Heart left ventricle (tissue), 16 donors: Measurements from ENCODE around the gene LEP. TPM values are rescaled to one million over a fixed set of nuclear protein-coding genes. Genes with fewer than 3 reads are reported as not detected.

Experiments used
- ATAC-seq, 4 donors: fragments of 200-7000 bp; cut with Tn5 transposase; one replicate each; pipeline ENCODE4 v1.9.1; 2020 to 2022; ENCODE audit warnings: moderate library complexity in 4 of 4, mild to moderate bottlenecking in 3 of 4, moderate number of reproducible peaks in 1 of 4
- DNase-seq, 5 donors: peaks; one replicate each; pipeline ENCODE4 v3.0.0-alpha.2; 2020
- H3K27ac ChIP-seq, 12 donors: fragments of 200-600 bp; sonication (generic) in 4 of 12; one replicate each; pipeline versions ENCODE4 v1.5.0 to v1.8.0; 2016 to 2022; ENCODE audit warnings: mild to moderate bottlenecking in 2 of 12
- H3K27me3 ChIP-seq, 9 donors: fragments of 200-600 bp; sonication (generic) in 2 of 9; one replicate each; pipeline versions ENCODE4 v1.5.1 to v1.8.0; 2016 to 2022; ENCODE audit warnings: mild to moderate bottlenecking in 3 of 9
- H3K36me3 ChIP-seq, 9 donors: fragments of 200-600 bp; sonication (generic) in 2 of 9; one replicate each; pipeline versions ENCODE4 v1.5.0 to v1.8.0; 2018 to 2022; ENCODE audit warnings: mild to moderate bottlenecking in 2 of 9
- H3K4me1 ChIP-seq, 12 donors: fragments of 200-600 bp; sonication (generic) in 4 of 12; one replicate each; pipeline versions ENCODE4 v1.5.0 to v1.8.0; 2016 to 2022; ENCODE audit warnings: mild to moderate bottlenecking in 3 of 12
- H3K4me3 ChIP-seq, 12 donors: fragments of 200-600 bp; sonication (generic) in 4 of 12; one replicate each; pipeline versions ENCODE4 v1.5.0 to v1.8.0; 2017 to 2022; ENCODE audit warnings: mild to moderate bottlenecking in 9 of 12, moderate library complexity in 4 of 12
- H3K9me3 ChIP-seq, 12 donors: fragments of 200-600 bp; sonication (generic) in 4 of 12; one replicate each; pipeline versions ENCODE4 v1.5.0 to v1.8.0; 2016 to 2022; ENCODE audit warnings: mild to moderate bottlenecking in 1 of 12
- CTCF ChIP-seq, 12 donors: fragments of 200-600 bp; sonication (generic) in 4 of 12; IDR thresholded peaks; one replicate each; pipeline versions ENCODE4 v1.5.0 to v1.8.0; 2018 to 2022; ENCODE audit warnings: antibody characterized with exemption in 12 of 12, mild to moderate bottlenecking in 5 of 12
- POLR2A ChIP-seq, 2 donors: fragments of 450-650 bp; IDR thresholded peaks; one replicate each; pipeline ENCODE4 v1.6.1; 2017; ENCODE audit warnings: antibody characterized with exemption in 2 of 2, mild to moderate bottlenecking in 2 of 2, moderate library complexity in 2 of 2
- WGBS, 4 donors: extraction: QIAGEN DNeasy Blood & Tissue Kit in 2 of 4; methylation state at CpG; one replicate each; pipeline versions ENCODE4 v1.1.5 to v1.1.7; 2013 to 2018; 5-methylcytosine and 5-hydroxymethylcytosine counted together
- intact Hi-C, 10 donors: fragments of 100-400 bp; cut with DNase I; formaldehyde crosslinking; loops; one replicate each; pipeline versions ENCODE4 v1.11.1 to v1.14.2; 2022
- polyA plus RNA-seq, 2 donors: library from polyadenylated mRNA; stranded (reverse); fragments of 200-250 nt; gene quantifications; one replicate each; pipeline ENCODE4 v1.2.3, GENCODE V29; 2013
- total RNA-seq, 9 donors: library from RNA; depleted of rRNA in 2 of 9; stranded (reverse); fragments of >200 nt in 2 of 9; fragmentation: NEBNext Ultra II Directional in 3 of 9; extraction: Animal tissue kit (Norgen Biotek cat#: 25700) in 3 of 9; gene quantifications; one replicate each; pipeline versions ENCODE4 v1.1.0 to v1.2.4, GENCODE V29; 2016 to 2023
- donor health status: ischemic (EF 13 %, LVEDD 7.1; RV severe dilation, severe dysfunction).
- donor health status: healthy with polysubstance abuse.
- donor health status: DM: no; HTN: yes; CAD: no.
- donor health status: DM: no; HTN: no; CAD: no.
- donor health status: ischemic (EF 25% LVEDD 6.9; RV normal size, moderate dysfunction).
- donor health status: ischemic (EF 25% LVEDD 5.7; RV mildly dilated, moderate dysfunction).
- donor health status: healthy.
- donor health status: DM: yes; HTN: yes; CAD: no.
- donor health status: ischemic (EF 35%, LVEDD 5.7; RV mildly dilated, moderate dysfunction).
- donor health status: nonischemic (EF 11% LVEDD 7.7; RV severe dilation, severe dysfunction).
- donor health status: DM: yes; HTN: yes; CAD: no.
- donor health status: PGD.
- donor health status: ischemic (EF 29% LVEDD 5.4; RV normal size, mild dysfunction).
- donor health status: nonischemic (EF 23%, LVEDD 6.1; RV moderate dilation, normal function).

The LEP gene
- total and polyA plus RNA-seq, 11 donors, result 0.12 to 8.4 (median 0.36) TPM; not detected in 3

GRCh38 chr7:128257458-128257857 is 16.4 kb downstream of the LEP start:
- Histone ChIP-seq H3K9me3 (no peaks in the 10 kb centered on the region), H3K4me3 (no peak overlapping the region), H3K27me3 (no peaks in the 10 kb centered on the region), H3K27ac (no peak overlapping the region), H3K36me3 (no peaks in the 10 kb centered on the region), H3K4me1 (no peaks in the 10 kb centered on the region)
- ATAC-seq, result no peak
- 81 to 88% (median 85%) methylated on average over 14 of the region's 14 CpGs for WGBS, 4 donors
- intact Hi-C loops, result no loop called here
- TF ChIP-seq CTCF (IDR thresholded peaks at IDR 0.05) (no peak), POLR2A (IDR thresholded peaks at IDR 0.05) (no peak)
- DNase-seq, result no peak

GRCh38 chr7:128259131-128260061 is 18.3 kb downstream of the LEP start:
- H3K4me3 ChIP-seq, result no peak overlapping the region
- H3K27me3 ChIP-seq, result peaks cover 0 to 10% (median 0%) of the 10 kb centered on the region in 9 donors
- TF ChIP-seq CTCF (IDR thresholded peaks at IDR 0.05) (no peak), POLR2A (IDR thresholded peaks at IDR 0.05) (no peak)
- DNase-seq (no peak), ATAC-seq (no peak)
- H3K27ac ChIP-seq, result no peak overlapping the region
- 68 to 80% (median 71%) methylated on average over 11 of the region's 11 CpGs for WGBS, 4 donors
- intact Hi-C loops, result no loop called here
- no peaks in the 10 kb centered on the region for H3K36me3 ChIP-seq
- H3K9me3 ChIP-seq, result no peaks in the 10 kb centered on the region
- H3K4me1 ChIP-seq, result no peaks in the 10 kb centered on the region

- no peak overlapping the region for H3K4me3 ChIP-seq
- H3K9me3 ChIP-seq, result no peaks in the 10 kb centered on the region
- intact Hi-C loops, result no loop called here
- TF ChIP-seq CTCF (IDR thresholded peaks at IDR 0.05) (no peak), POLR2A (IDR thresholded peaks at IDR 0.05) (no peak)
- WGBS, 4 donors, result 85 to 93% (median 86%) methylated on average over 10 to 12 of the region's 12 CpGs
- H3K4me1 ChIP-seq, result no peaks in the 10 kb centered on the region
- no peak overlapping the region for H3K27ac ChIP-seq
- ATAC-seq, result no peak
- DNase-seq, result no peak
- H3K36me3 ChIP-seq, result no peaks in the 10 kb centered on the region
- peaks cover 0 to 12% (median 0%) of the 10 kb centered on the region in 9 donors for H3K27me3 ChIP-seq
Observed at GRCh38 chr7:128260069-128260795, 19.2 kb downstream of the LEP start.
